Measurements from ENCODE around the gene BTK. TPM values are rescaled to one million over a fixed set of nuclear protein-coding genes. Genes with fewer than 3 reads are reported as not detected.

Gene BTK
- total RNA-seq: 1 to 10 TPM; 2.5 to 5.3 (median 4.0) TPM

DNA sequence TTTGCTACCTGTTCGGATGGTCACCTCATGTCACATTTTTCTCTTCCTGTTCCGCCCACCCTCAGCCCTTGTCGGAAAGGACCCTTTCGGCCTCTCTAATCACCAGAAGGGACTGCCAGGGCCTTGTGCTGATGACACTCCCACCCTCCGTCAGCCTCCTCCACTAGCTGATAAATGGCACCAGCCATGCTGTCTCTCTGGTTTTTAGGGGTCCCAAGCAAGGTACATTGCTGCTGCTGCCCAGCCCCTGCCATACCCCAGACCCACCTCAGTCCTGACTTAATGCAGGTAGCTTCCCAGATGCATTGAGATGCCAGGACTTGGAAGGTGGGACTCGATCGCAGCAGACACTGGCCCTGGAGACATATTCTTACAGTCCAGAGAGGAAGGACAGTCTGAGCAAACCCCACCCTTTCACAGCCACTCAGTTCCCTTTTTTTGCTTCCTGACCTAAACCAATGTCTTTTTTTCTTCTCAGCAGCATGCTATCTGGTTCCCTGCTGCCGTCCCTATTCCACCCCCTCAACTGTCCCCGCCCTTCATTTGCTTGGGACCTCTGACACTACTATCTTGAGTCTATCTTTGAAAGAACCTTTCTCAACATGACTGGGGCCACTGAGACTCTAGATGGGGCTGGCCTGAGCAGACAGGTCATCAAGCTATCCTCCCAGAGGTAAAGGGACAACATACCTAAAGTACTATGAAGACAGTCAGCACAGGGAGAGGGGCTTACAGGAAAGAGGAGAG is at the start of gene BTK:
Gene BTK, minus strand, starts transcription at position 397 of the 747 bp plus-strand sequence. CDS start 10,907 bp downstream, outside the sequence.
- H3K9me3 ChIP-seq: no peaks in the 10 kb centered on the region
- DNase-seq (ENCODE audit: extremely low spot score): no peak
- peak within 1 kb of the TSS in 2 of 4 donors; percentile 11 to 33 for H3K4me3 ChIP-seq
- TF ChIP-seq, protein P1, sequence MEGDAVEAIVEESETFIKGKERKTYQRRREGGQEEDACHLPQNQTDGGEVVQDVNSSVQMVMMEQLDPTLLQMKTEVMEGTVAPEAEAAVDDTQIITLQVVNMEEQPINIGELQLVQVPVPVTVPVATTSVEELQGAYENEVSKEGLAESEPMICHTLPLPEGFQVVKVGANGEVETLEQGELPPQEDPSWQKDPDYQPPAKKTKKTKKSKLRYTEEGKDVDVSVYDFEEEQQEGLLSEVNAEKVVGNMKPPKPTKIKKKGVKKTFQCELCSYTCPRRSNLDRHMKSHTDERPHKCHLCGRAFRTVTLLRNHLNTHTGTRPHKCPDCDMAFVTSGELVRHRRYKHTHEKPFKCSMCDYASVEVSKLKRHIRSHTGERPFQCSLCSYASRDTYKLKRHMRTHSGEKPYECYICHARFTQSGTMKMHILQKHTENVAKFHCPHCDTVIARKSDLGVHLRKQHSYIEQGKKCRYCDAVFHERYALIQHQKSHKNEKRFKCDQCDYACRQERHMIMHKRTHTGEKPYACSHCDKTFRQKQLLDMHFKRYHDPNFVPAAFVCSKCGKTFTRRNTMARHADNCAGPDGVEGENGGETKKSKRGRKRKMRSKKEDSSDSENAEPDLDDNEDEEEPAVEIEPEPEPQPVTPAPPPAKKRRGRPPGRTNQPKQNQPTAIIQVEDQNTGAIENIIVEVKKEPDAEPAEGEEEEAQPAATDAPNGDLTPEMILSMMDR (IDR thresholded peaks at IDR 0.05): no peak
- TF ChIP-seq EP300 (IDR thresholded peaks at IDR 0.05): no peak
- TF ChIP-seq POLR2A (IDR thresholded peaks at IDR 0.05; ENCODE audit: low read depth): no peak
- no peak for TF ChIP-seq POLR2AphosphoS5 (IDR thresholded peaks at IDR 0.05)
- peak within 1 kb of the TSS in 1 of 4 donors; percentile 13 for H3K27ac ChIP-seq (replicated peaks in 1 of 4)
- intact Hi-C loops (cut with DNase I): no loop called here
- no peaks in the 10 kb centered on the region for H3K4me1 ChIP-seq
- no peaks in the 10 kb centered on the region for H3K36me3 ChIP-seq
- WGBS: 66% methylated on average over 9 of the region's 9 CpGs
- H3K27me3 ChIP-seq: no peaks in the 10 kb centered on the region

DNA sequence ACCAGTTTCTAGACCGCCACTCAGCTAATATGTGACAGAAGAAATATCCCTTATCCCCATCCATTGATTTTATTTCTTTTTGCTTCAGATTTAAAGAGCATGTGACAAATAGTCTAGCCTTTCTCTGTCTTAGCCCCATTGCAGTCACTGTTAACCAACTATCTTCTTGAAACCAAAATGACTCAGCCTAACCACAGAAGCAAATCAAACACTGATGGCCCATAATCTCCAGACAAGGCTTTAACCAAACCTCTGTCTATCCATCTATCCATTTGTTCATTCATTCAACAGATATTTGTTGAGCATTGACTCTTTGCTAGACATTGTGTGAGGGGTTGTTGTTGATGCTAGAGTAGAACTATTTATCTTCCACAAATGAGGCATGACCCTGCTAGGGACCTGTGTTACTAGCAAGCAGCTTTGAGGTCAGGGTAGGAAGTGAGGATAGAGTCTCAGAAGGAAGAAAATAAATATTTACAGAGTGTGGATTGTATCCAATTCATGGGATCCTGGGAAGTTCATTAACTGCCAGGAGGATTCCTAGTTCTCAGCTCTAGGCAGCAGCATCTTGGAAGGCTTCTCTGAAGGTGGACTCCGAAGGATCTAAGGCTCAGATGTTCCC is 44.6 kb upstream of the BTK start:
- Histone ChIP-seq H3K9me3 (peaks cover 0 to 14% (median 0%) of the 10 kb centered on the region in 4 donors), H3K4me3 (no peak overlapping the region), H3K4me1 (no peaks in the 10 kb centered on the region), H3K27me3 (no peaks in the 10 kb centered on the region), H3K27ac (replicated peaks in 1 of 4) (no peak overlapping the region), H3K36me3 (peaks cover 0 to 27% (median 12%) of the 10 kb centered on the region in 4 donors)
- no peak for DNase-seq (ENCODE audit: extremely low spot score)
- intact Hi-C loops (cut with DNase I): no loop called here
- WGBS: 79% methylated on average over 2 of the region's 2 CpGs
- TF ChIP-seq POLR2A (IDR thresholded peaks at IDR 0.05; ENCODE audit: low read depth): no peak

DNA sequence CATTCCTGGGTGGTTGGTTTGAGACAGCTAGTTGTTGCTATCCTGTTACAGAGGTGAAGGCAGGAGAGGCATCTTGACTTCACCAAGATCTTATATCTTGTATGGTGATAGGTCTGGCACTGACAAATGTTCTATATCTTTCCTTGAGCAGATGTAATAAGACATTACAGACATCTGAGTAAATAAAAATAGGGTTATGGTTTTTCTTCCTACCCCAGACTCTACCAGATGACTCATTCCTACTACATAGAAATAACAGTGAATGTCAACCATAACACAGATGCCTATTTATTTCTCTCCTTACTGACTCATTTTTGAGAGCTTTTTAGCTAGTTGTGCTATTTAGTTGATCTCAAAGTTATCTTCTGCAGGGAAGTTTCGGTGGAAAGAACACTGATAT is 43.9 kb upstream of the BTK start:
- intact Hi-C loops (cut with DNase I): no loop called here
- TF ChIP-seq, protein P1 (IDR thresholded peaks at IDR 0.05): no peak
- no peak for TF ChIP-seq POLR2A (IDR thresholded peaks at IDR 0.05; ENCODE audit: low read depth)
- TF ChIP-seq POLR2AphosphoS5 (IDR thresholded peaks at IDR 0.05): no peak
- no peak for TF ChIP-seq EP300 (IDR thresholded peaks at IDR 0.05)
- Histone ChIP-seq H3K4me3 (no peak overlapping the region), H3K36me3 (peaks cover 0 to 29% (median 13%) of the 10 kb centered on the region in 4 donors), H3K27me3 (no peaks in the 10 kb centered on the region), H3K27ac (replicated peaks in 1 of 4) (no peak overlapping the region), H3K4me1 (no peaks in the 10 kb centered on the region), H3K9me3 (peaks cover 0 to 14% (median 0%) of the 10 kb centered on the region in 4 donors)
- DNase-seq (ENCODE audit: extremely low spot score): no peak
- whole genome bisulfite sequencing: 95% methylated on average over 1 of the region's 1 CpG

DNA sequence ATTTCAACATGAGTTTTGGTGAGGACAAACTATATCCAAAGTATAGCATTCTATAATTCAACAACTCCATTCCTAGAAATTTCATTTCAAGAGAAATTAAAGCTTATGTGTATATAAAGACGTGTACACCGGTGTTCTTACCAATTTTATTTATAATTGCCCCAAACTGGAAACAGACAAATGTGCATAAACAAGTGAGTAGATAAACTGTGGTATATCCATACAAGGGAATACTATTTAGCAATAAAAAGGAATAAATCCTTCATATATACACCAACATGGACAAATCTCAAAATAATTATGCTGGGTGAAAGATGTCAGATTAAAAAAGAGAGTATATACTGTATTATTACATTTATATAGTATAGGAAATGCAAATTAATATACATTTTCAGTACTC is 42.0 kb upstream of the BTK start:
- DNase-seq (ENCODE audit: extremely low spot score): no peak
- Histone ChIP-seq H3K27me3 (no peaks in the 10 kb centered on the region), H3K4me1 (no peaks in the 10 kb centered on the region), H3K27ac (replicated peaks in 1 of 4) (no peak overlapping the region), H3K4me3 (no peak overlapping the region), H3K9me3 (peaks cover 0 to 14% (median 0%) of the 10 kb centered on the region in 4 donors), H3K36me3 (peaks cover 0 to 48% (median 18%) of the 10 kb centered on the region in 4 donors)
- TF ChIP-seq EP300 (IDR thresholded peaks at IDR 0.05): no peak
- TF ChIP-seq POLR2A (IDR thresholded peaks at IDR 0.05; ENCODE audit: low read depth): no peak
- TF ChIP-seq, protein P1 (IDR thresholded peaks at IDR 0.05): no peak
- no peak for TF ChIP-seq POLR2AphosphoS5 (IDR thresholded peaks at IDR 0.05)
- intact Hi-C loops (cut with DNase I): no loop called here
- WGBS: 81% methylated on average over 2 of the region's 2 CpGs

DNA sequence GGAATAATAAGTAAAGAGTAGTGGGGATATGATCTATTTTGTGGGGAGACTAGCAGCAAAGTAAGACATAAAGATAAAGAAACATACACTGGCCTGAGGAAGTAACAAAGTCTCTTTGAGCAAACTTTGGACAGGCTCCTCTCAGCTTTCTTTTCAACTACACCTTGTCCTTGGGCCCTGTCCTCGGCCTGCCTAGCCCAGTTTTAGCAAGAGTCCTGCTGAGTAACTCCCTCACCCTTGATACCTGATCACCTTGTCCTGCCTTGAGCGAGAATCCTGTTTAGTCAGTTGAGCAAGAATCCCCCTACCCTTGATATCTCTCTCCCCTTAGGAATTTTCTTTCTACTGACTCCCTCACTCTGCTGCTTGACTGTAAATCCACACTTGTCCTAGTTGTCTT is 33.5 kb upstream of the BTK start:
- no peaks in the 10 kb centered on the region for H3K27me3 ChIP-seq
- intact Hi-C loops (cut with DNase I): loop anchor here (5.0 kb wide), 1 partner anchor 133 kb away; the partner anchor contains the start of gene ARMCX1
- DNase-seq (ENCODE audit: extremely low spot score): no peak
- peak overlapping the region in 1 of 4 donors; percentile 63 for H3K4me3 ChIP-seq
- no peaks in the 10 kb centered on the region for H3K9me3 ChIP-seq
- peaks cover 0 to 27% (median 8%) of the 10 kb centered on the region in 4 donors for H3K36me3 ChIP-seq
- 76% methylated on average over 2 of the region's 2 CpGs for WGBS
- H3K4me1 ChIP-seq: peaks cover 3 to 45% (median 37%) of the 10 kb centered on the region in 4 donors
- H3K27ac ChIP-seq (replicated peaks in 1 of 4): peak overlapping the region; percentile 85 to 92 (median 90)
- TF ChIP-seq EP300 (IDR thresholded peaks at IDR 0.05) (no peak), POLR2A (IDR thresholded peaks at IDR 0.05; ENCODE audit: low read depth) (no peak), POLR2AphosphoS5 (IDR thresholded peaks at IDR 0.05) (no peak)
- TF ChIP-seq, protein P1 (IDR thresholded peaks at IDR 0.05): no peak
